ENCODE data around the gene ANGEL1. TPM values are rescaled to one million over a fixed set of nuclear protein-coding genes. Genes with fewer than 3 reads are reported as not detected.

ANGEL1 gene
- total and polyA plus RNA-seq, 9 of the 15 experiments (the other 6 are each of a cell fraction or from before 2014, with no cell fraction given): 2.1 to 22.2 (median 7.3) TPM

DNA sequence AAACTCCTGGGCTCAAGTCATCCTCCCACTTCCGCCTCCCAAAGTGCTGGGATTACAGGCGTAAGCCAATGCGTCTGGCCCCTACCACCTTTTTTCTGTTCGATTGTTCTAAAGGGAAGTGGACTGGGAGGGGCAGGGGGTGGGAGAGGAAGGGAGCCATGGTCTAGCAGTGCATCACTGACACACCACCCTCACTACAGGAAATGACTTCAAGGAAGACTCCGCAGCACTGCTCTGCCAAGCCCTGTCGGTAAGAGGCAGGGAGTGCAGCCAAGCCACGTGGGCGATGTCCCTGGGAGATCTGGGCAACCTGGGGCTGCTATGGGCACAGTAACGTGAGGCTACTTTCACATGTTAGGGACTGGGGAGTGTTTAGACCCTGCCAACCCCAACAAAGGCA lies 31.5 kb upstream of the ANGEL1 start (continued):
- TF ChIP-seq POLR2AphosphoS2 (IDR thresholded peaks at IDR 0.05; ENCODE audit: low read length): no peak
- TF ChIP-seq HSF4 (CRISPR knock-in tag; IDR thresholded peaks at IDR 0.05; ENCODE audit: borderline replicate concordance): no peak
- TF ChIP-seq ZNF24 (IDR thresholded peaks at IDR 0.05): no peak
- peak; percentile 56 for TF ChIP-seq GABPA (tag; conservative IDR thresholded peaks at IDR 0.05; ENCODE audit: low read depth)
- no peak for TF ChIP-seq MBD2 (IDR thresholded peaks at IDR 0.05; ENCODE audit: borderline replicate concordance, low read depth)
- TF ChIP-seq, protein P1, sequence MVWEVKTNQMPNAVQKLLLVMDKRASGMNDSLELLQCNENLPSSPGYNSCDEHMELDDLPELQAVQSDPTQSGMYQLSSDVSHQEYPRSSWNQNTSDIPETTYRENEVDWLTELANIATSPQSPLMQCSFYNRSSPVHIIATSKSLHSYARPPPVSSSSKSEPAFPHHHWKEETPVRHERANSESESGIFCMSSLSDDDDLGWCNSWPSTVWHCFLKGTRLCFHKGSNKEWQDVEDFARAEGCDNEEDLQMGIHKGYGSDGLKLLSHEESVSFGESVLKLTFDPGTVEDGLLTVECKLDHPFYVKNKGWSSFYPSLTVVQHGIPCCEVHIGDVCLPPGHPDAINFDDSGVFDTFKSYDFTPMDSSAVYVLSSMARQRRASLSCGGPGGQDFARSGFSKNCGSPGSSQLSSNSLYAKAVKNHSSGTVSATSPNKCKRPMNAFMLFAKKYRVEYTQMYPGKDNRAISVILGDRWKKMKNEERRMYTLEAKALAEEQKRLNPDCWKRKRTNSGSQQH (CRISPR knock-in tag; IDR thresholded peaks at IDR 0.05): no peak
- TF ChIP-seq, protein P2, sequence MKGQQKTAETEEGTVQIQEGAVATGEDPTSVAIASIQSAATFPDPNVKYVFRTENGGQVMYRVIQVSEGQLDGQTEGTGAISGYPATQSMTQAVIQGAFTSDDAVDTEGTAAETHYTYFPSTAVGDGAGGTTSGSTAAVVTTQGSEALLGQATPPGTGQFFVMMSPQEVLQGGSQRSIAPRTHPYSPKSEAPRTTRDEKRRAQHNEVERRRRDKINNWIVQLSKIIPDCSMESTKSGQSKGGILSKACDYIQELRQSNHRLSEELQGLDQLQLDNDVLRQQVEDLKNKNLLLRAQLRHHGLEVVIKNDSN (CRISPR knock-in tag; IDR thresholded peaks at IDR 0.05): 0 out of 2 replicates have a peak, but pooled peaks have one; percentile 40
- no peak for TF ChIP-seq POU5F1 (IDR thresholded peaks at IDR 0.05; ENCODE audit: borderline replicate concordance, low read depth, low read length, partially characterized antibody)
- TF ChIP-seq, protein P3, sequence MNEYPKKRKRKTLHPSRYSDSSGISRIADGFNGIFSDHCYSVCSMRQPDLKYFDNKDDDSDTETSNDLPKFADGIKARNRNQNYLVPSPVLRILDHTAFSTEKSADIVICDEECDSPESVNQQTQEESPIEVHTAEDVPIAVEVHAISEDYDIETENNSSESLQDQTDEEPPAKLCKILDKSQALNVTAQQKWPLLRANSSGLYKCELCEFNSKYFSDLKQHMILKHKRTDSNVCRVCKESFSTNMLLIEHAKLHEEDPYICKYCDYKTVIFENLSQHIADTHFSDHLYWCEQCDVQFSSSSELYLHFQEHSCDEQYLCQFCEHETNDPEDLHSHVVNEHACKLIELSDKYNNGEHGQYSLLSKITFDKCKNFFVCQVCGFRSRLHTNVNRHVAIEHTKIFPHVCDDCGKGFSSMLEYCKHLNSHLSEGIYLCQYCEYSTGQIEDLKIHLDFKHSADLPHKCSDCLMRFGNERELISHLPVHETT (CRISPR knock-in tag; conservative IDR thresholded peaks at IDR 0.05 in 1 of 2, IDR thresholded peaks at IDR 0.05 in 1 of 2): no peak
- TF ChIP-seq HOXB6 (CRISPR knock-in tag; IDR thresholded peaks at IDR 0.05; ENCODE audit: borderline replicate concordance): no peak
- TF ChIP-seq SLC30A9 (CRISPR knock-in tag; IDR thresholded peaks at IDR 0.05): no peak
- no peak for TF ChIP-seq ZNF644 (tag; IDR thresholded peaks at IDR 0.05; ENCODE audit: low read depth)
- TF ChIP-seq SP1 (CRISPR knock-in tag; IDR thresholded peaks at IDR 0.05): no peak
- TF ChIP-seq TEAD2 (tag; IDR thresholded peaks at IDR 0.05): no peak
- 0 out of 2 replicates have a peak, but pooled peaks have one; percentile 15 for TF ChIP-seq L3MBTL2 (IDR thresholded peaks at IDR 0.05)
- TF ChIP-seq SOX6 (IDR thresholded peaks at IDR 0.05): no peak
- TF ChIP-seq LCOR (CRISPR knock-in tag; IDR thresholded peaks at IDR 0.05): no peak
- TF ChIP-seq ZFX (CRISPR knock-in tag; IDR thresholded peaks at IDR 0.05): no peak
- TF ChIP-seq PCBP1 (IDR thresholded peaks at IDR 0.05; ENCODE audit: low read depth, low read length, poor library complexity, severe bottlenecking): no peak
- TF ChIP-seq ETS2 (tag; IDR thresholded peaks at IDR 0.05; ENCODE audit: borderline replicate concordance, poor library complexity, severe bottlenecking): no peak
- TF ChIP-seq YBX1 (IDR thresholded peaks at IDR 0.05): no peak

Data from K562 (cell line).